ENCODE measurements around the gene NDUFA7. TPM values are rescaled to one million over a fixed set of nuclear protein-coding genes. Genes with fewer than 3 reads are reported as not detected.

NDUFA7 gene
- total and polyA plus RNA-seq, 2 of the 13 experiments (the other 11 are each of a cell fraction or from before 2014, with no cell fraction given), result 64.5 to 71.5 TPM

DNA sequence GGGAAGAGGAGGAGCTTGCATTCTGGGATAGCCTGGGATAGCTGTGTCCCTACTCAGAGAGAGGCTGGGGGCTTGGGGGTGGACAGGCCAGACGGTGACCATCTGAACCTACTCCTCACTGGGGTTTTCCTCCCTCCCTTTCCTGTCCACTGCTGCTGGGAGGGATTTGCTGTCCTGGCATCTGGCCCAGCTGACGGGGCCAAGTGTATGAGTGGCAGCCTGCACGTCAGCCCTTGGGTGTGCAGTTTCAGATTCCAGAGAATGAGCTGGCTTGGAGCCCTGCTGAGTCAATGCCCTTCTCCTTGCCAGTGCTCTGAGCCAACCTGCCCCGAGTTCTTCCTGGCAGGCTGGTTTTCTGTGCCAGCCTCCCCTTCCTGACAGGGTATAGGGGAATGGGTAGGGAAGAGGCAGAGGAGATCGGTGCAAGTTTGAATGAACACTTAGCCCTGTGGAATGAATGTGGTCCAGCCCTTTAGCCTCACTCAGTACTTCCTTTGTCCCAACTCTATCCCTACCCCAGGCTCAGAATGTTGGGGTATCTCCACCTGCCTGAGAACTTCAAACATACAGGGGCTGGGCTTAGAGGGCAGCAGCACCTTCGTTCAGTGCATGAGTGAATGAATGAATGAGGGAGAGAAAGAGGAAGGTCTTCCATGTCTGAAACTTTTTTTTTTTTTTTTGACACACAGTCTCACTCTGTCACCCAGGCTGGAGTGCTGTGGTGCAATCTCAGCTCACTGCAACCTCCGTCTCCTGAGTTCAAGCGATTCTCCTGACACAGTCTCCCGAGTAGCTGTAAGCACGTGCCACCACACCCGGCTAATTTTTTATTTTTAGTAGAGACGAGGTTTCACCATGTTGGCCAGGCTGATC, 41.0 kb upstream of the NDUFA7 start (continued):
- TF ChIP-seq, protein P1, sequence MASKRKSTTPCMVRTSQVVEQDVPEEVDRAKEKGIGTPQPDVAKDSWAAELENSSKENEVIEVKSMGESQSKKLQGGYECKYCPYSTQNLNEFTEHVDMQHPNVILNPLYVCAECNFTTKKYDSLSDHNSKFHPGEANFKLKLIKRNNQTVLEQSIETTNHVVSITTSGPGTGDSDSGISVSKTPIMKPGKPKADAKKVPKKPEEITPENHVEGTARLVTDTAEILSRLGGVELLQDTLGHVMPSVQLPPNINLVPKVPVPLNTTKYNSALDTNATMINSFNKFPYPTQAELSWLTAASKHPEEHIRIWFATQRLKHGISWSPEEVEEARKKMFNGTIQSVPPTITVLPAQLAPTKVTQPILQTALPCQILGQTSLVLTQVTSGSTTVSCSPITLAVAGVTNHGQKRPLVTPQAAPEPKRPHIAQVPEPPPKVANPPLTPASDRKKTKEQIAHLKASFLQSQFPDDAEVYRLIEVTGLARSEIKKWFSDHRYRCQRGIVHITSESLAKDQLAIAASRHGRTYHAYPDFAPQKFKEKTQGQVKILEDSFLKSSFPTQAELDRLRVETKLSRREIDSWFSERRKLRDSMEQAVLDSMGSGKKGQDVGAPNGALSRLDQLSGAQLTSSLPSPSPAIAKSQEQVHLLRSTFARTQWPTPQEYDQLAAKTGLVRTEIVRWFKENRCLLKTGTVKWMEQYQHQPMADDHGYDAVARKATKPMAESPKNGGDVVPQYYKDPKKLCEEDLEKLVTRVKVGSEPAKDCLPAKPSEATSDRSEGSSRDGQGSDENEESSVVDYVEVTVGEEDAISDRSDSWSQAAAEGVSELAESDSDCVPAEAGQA (IDR thresholded peaks at IDR 0.05; ENCODE audit: low read depth), result peak; percentile 47; the same call in 1 of the 2 replicates
- TF ChIP-seq, protein P1 (CRISPR knock-in tag; IDR thresholded peaks at IDR 0.05; ENCODE audit: borderline replicate concordance), result no peak
- TF ChIP-seq TBX2 (CRISPR knock-in tag; IDR thresholded peaks at IDR 0.05; ENCODE audit: borderline replicate concordance), result peak; percentile 62; the same call in 1 of the 2 replicates
- TF ChIP-seq RFX5 (IDR thresholded peaks at IDR 0.05; ENCODE audit: low read depth, low read length), result peak; percentile 51; the same call in 1 of the 2 replicates
- peak; percentile 67 for TF ChIP-seq FOSL2 (CRISPR knock-in tag; IDR thresholded peaks at IDR 0.05)
- no peak for TF ChIP-seq RORA (CRISPR knock-in tag; IDR thresholded peaks at IDR 0.05)
- TF ChIP-seq XRCC5 (optimal IDR thresholded peaks at IDR 0.05; ENCODE audit: low read length), result peak; percentile 66
- TF ChIP-seq ZNF24 (IDR thresholded peaks at IDR 0.05), result peak; percentile 23; the same call in 1 of the 2 replicates
- TF ChIP-seq MTA1 (CRISPR knock-in tag; IDR thresholded peaks at IDR 0.05; ENCODE audit: borderline replicate concordance), result peak; percentile 44; the same call in 1 of the 2 replicates
- 0 out of 2 replicates have a peak, but pooled peaks have one; percentile 8 for TF ChIP-seq ZNF138 (CRISPR knock-in tag; IDR thresholded peaks at IDR 0.05; ENCODE audit: low read depth)
- TF ChIP-seq ZNF431 (CRISPR knock-in tag; IDR thresholded peaks at IDR 0.05; ENCODE audit: borderline replicate concordance, low read depth), result peak; percentile 100
- 0 out of 2 replicates have a peak, but pooled peaks have one; percentile 19 for TF ChIP-seq FOXC1 (CRISPR knock-in tag; IDR thresholded peaks at IDR 0.05; ENCODE audit: borderline replicate concordance)
- 0 out of 2 replicates have a peak, but pooled peaks have one; percentile 27 for TF ChIP-seq KAT8 (CRISPR knock-in tag; IDR thresholded peaks at IDR 0.05)
- TF ChIP-seq ZBTB38 (CRISPR knock-in tag; IDR thresholded peaks at IDR 0.05), result peak; percentile 75
- TF ChIP-seq LCORL (IDR thresholded peaks at IDR 0.05), result no peak
- TF ChIP-seq LCORL (CRISPR knock-in tag; IDR thresholded peaks at IDR 0.05), result peak; percentile 86
- TF ChIP-seq, protein P2, sequence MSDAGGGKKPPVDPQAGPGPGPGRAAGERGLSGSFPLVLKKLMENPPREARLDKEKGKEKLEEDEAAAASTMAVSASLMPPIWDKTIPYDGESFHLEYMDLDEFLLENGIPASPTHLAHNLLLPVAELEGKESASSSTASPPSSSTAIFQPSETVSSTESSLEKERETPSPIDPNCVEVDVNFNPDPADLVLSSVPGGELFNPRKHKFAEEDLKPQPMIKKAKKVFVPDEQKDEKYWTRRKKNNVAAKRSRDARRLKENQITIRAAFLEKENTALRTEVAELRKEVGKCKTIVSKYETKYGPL (CRISPR knock-in tag; IDR thresholded peaks at IDR 0.05), result no peak
- TF ChIP-seq ZNF549 (CRISPR knock-in tag; IDR thresholded peaks at IDR 0.05), result no peak
- TF ChIP-seq GATAD2A (CRISPR knock-in tag; IDR thresholded peaks at IDR 0.05), result peak; percentile 56; the same call in 1 of the 2 replicates
- TF ChIP-seq SAP130 (CRISPR knock-in tag; IDR thresholded peaks at IDR 0.05; ENCODE audit: low read depth), result peak; percentile 89
- TF ChIP-seq MYC (CRISPR knock-in tag; IDR thresholded peaks at IDR 0.05; ENCODE audit: borderline replicate concordance), result 0 out of 2 replicates have a peak, but pooled peaks have one; percentile 35
- TF ChIP-seq, protein P3, sequence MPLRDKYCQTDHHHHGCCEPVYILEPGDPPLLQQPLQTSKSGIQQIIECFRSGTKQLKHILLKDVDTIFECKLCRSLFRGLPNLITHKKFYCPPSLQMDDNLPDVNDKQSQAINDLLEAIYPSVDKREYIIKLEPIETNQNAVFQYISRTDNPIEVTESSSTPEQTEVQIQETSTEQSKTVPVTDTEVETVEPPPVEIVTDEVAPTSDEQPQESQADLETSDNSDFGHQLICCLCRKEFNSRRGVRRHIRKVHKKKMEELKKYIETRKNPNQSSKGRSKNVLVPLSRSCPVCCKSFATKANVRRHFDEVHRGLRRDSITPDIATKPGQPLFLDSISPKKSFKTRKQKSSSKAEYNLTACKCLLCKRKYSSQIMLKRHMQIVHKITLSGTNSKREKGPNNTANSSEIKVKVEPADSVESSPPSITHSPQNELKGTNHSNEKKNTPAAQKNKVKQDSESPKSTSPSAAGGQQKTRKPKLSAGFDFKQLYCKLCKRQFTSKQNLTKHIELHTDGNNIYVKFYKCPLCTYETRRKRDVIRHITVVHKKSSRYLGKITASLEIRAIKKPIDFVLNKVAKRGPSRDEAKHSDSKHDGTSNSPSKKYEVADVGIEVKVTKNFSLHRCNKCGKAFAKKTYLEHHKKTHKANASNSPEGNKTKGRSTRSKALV (CRISPR knock-in tag; IDR thresholded peaks at IDR 0.05), result peak; percentile 33; the same call in 1 of the 2 replicates

Measured in HepG2 (cell line).